PFSK-1 (cell line): Measurements from ENCODE around the gene INPP4B.

Experiments
- FOXP2 ChIP-seq: optimal IDR thresholded peaks from 2 replicates; pipeline ENCODE3; 2011; ENCODE audit warnings: borderline replicate concordance, control low read depth, inconsistent platforms; ENCODE audit not compliant: insufficient read depth; ENCODE audit errors: extremely low read length, extremely low read depth
- POLR2AphosphoS5 ChIP-seq: IDR thresholded peaks from 2 replicates; pipeline ENCODE4 v1.6.1; 2012; ENCODE audit warnings: low read depth, mild to moderate bottlenecking, control low read depth, low read length, moderate library complexity
- SIN3A ChIP-seq: IDR thresholded peaks from 2 replicates; pipeline ENCODE4 v1.6.1; 2012; ENCODE audit warnings: mild to moderate bottlenecking, low read length, moderate library complexity, borderline replicate concordance; ENCODE audit not compliant: insufficient read depth
- TAF1 ChIP-seq: IDR thresholded peaks from 2 replicates; pipeline ENCODE4 v1.6.1; 2012; ENCODE audit warnings: low read length, control low read depth, borderline replicate concordance; ENCODE audit not compliant: insufficient read depth
- TF ChIP-seq, protein P1 (sequence below), 2 experiments: IDR thresholded peaks; 2 replicates each; pipeline versions ENCODE4 v1.6.1 to v1.8.0; 2011 to 2012; ENCODE audit warnings: low read depth in 2 of 2, low read length in 2 of 2, control low read depth in 1 of 2, inconsistent platforms in 1 of 2, mild to moderate bottlenecking in 1 of 2, moderate library complexity in 1 of 2; ENCODE audit not compliant: insufficient read depth in 1 of 2

DNA sequence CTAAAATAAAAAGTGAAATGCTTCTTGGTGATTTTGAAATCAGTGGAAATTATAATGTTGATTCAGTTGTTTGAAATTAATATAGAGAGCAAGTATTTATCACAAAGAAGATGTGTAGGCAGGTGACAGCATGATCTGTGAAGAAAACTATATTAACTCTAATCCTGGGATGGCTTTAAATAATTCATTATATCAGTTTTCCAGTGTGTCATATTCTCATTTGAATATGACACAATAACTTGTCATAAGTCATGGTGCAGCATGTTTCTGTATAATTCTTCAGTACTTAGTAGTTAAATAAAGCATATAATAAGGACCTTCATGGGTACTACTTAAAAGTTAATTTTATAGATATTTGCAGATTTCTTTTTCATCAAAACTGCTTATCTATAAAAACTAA, 573.6 kb downstream of the INPP4B start:
- TF ChIP-seq SIN3A = no peak
- TF ChIP-seq TAF1 = no peak
- TF ChIP-seq POLR2AphosphoS5 = no peak
- TF ChIP-seq, protein P1, sequence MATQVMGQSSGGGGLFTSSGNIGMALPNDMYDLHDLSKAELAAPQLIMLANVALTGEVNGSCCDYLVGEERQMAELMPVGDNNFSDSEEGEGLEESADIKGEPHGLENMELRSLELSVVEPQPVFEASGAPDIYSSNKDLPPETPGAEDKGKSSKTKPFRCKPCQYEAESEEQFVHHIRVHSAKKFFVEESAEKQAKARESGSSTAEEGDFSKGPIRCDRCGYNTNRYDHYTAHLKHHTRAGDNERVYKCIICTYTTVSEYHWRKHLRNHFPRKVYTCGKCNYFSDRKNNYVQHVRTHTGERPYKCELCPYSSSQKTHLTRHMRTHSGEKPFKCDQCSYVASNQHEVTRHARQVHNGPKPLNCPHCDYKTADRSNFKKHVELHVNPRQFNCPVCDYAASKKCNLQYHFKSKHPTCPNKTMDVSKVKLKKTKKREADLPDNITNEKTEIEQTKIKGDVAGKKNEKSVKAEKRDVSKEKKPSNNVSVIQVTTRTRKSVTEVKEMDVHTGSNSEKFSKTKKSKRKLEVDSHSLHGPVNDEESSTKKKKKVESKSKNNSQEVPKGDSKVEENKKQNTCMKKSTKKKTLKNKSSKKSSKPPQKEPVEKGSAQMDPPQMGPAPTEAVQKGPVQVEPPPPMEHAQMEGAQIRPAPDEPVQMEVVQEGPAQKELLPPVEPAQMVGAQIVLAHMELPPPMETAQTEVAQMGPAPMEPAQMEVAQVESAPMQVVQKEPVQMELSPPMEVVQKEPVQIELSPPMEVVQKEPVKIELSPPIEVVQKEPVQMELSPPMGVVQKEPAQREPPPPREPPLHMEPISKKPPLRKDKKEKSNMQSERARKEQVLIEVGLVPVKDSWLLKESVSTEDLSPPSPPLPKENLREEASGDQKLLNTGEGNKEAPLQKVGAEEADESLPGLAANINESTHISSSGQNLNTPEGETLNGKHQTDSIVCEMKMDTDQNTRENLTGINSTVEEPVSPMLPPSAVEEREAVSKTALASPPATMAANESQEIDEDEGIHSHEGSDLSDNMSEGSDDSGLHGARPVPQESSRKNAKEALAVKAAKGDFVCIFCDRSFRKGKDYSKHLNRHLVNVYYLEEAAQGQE (IDR thresholded peaks at IDR 0.05; ENCODE audit: insufficient read depth in 1 of 2, low read depth in 2 of 2, low read length in 2 of 2) = no peak
- no peak for TF ChIP-seq FOXP2
